ENCODE data around the gene CES3. TPM values are rescaled to one million over a fixed set of nuclear protein-coding genes. Genes with fewer than 3 reads are reported as not detected.

CES3 gene
- total RNA-seq, 6 experiments from 2014 or later = 0.06 to 0.39 (median 0.14) TPM; not detected in 1

DNA sequence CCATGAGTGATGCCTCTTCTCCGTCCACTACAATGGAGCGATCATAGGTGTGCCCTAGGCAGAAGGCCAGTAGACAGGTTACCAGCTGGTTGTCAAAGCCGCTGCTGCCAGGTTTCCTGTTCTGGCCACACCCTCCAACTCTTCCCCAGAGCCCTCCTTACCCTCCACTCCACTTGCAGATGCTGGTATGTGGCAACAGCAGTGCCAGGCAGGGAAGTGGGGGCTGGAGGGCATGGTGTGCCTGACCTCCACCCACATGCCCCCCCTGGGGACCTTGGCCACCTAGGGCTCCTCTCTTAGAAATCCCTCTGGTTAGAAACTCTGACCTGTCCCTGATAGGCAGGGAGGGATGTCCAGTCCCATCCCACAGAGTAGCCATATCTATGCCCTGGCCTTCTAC lies 37.2 kb upstream of the CES3 start:
- no peaks in the 10 kb centered on the region for H3K9me3 Mint-ChIP-seq
- no peak overlapping the region for H3K4me3 Mint-ChIP-seq
- H3K27ac Mint-ChIP-seq = no peak overlapping the region
- peaks cover 37% of the 10 kb centered on the region for H3K4me1 Mint-ChIP-seq (ENCODE audit: low read depth)
- H3K27me3 Mint-ChIP-seq (ENCODE audit: insufficient read depth) = peaks cover 11% of the 10 kb centered on the region
- H3K36me3 Mint-ChIP-seq (ENCODE audit: low read depth) = no peaks in the 10 kb centered on the region
- no peak for DNase-seq
- TF ChIP-seq, protein P1, sequence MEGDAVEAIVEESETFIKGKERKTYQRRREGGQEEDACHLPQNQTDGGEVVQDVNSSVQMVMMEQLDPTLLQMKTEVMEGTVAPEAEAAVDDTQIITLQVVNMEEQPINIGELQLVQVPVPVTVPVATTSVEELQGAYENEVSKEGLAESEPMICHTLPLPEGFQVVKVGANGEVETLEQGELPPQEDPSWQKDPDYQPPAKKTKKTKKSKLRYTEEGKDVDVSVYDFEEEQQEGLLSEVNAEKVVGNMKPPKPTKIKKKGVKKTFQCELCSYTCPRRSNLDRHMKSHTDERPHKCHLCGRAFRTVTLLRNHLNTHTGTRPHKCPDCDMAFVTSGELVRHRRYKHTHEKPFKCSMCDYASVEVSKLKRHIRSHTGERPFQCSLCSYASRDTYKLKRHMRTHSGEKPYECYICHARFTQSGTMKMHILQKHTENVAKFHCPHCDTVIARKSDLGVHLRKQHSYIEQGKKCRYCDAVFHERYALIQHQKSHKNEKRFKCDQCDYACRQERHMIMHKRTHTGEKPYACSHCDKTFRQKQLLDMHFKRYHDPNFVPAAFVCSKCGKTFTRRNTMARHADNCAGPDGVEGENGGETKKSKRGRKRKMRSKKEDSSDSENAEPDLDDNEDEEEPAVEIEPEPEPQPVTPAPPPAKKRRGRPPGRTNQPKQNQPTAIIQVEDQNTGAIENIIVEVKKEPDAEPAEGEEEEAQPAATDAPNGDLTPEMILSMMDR (IDR thresholded peaks at IDR 0.05) = no peak

DNA sequence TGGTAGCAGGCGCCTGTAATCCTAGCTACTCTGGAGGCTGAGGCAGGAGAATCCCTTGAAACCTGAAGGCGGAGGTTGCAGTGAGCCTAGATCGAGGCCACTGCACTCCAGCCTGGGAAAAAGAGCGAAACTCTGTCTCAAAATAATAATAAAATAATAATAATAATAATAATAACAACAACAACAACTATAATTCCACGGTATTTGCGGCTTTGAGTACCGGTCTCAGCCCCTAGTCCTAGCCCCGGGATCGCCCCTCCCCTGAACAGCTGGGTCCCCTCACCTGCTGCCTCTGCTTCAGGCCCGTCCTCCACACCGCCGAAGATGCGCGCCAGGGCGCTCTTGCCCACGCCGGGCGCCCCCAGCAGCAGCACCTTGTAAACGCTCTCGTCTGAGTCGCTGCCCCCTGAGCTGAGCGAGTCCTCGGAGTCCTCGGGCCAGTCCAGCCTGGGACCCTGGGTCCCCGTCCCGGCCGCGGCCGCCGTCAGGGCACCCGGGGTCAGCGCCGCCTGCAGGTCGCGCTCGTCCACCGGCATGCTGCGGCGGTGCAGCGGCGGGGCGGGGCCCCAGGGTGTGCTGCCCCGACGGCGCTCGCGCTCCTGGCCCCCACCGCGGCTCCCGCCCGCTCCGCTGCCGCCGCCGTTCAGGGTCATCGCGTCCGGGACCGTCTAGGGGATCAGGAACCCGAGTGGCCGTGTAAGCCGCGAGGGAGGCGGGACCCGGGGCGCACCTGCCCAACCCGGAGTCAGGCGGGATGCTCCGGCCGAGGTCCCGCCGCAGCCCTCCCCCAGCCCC lies 36.3 kb upstream of the CES3 start:
- TF ChIP-seq, protein P1 (IDR thresholded peaks at IDR 0.05) = peak; percentile 68
- no peaks in the 10 kb centered on the region for H3K9me3 Mint-ChIP-seq
- no peak for DNase-seq
- H3K27me3 Mint-ChIP-seq (ENCODE audit: insufficient read depth) = peaks cover 9% of the 10 kb centered on the region
- H3K4me1 Mint-ChIP-seq (ENCODE audit: low read depth) = peaks cover 42% of the 10 kb centered on the region
- peak overlapping the region; percentile 82 for H3K4me3 Mint-ChIP-seq
- H3K36me3 Mint-ChIP-seq (ENCODE audit: low read depth) = no peaks in the 10 kb centered on the region
- H3K27ac Mint-ChIP-seq = no peak overlapping the region

DNA sequence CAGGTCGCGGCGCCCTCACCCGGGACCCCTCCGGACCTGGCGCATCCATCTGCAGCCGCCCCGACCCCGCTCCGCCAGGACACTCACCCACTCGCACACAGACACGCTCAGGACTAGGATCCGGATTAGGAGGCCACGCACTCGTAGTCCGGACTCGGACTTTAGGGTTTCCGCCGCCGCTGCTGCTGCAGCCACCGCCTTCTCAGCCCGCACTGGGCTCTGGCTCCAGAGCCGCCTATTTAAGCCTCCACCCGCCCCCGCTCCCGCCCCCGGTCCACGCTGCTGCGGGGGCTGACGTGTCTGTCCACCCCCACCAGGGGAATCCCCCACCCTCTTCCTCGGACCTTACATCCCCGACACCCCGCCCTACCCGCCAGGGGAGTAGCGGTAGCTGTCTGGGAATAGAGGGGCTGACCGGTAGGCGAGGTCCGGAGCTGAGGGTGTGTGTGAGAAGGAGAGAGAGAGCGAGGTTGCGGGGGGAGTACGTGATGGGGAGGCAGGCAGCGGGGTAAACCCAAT lies 35.7 kb upstream of the CES3 start, which contains the start of gene RRAD:
Gene RRAD, minus strand, starts transcription at position 214 of the 519 bp plus-strand sequence. CDS start 356 bp downstream, outside the sequence.
- Mint-ChIP-seq H3K27ac (peak within 1 kb of the TSS; percentile 99), H3K27me3 (ENCODE audit: insufficient read depth) (peaks cover 3% of the 10 kb centered on the region; the same call in 1 of the 2 replicates), H3K4me3 (peak within 1 kb of the TSS; percentile 82), H3K4me1 (ENCODE audit: low read depth) (peaks cover 49% of the 10 kb centered on the region), H3K36me3 (ENCODE audit: low read depth) (no peaks in the 10 kb centered on the region), H3K9me3 (no peaks in the 10 kb centered on the region)
- TF ChIP-seq, protein P1 (IDR thresholded peaks at IDR 0.05) = no peak
- no peak for DNase-seq

DNA sequence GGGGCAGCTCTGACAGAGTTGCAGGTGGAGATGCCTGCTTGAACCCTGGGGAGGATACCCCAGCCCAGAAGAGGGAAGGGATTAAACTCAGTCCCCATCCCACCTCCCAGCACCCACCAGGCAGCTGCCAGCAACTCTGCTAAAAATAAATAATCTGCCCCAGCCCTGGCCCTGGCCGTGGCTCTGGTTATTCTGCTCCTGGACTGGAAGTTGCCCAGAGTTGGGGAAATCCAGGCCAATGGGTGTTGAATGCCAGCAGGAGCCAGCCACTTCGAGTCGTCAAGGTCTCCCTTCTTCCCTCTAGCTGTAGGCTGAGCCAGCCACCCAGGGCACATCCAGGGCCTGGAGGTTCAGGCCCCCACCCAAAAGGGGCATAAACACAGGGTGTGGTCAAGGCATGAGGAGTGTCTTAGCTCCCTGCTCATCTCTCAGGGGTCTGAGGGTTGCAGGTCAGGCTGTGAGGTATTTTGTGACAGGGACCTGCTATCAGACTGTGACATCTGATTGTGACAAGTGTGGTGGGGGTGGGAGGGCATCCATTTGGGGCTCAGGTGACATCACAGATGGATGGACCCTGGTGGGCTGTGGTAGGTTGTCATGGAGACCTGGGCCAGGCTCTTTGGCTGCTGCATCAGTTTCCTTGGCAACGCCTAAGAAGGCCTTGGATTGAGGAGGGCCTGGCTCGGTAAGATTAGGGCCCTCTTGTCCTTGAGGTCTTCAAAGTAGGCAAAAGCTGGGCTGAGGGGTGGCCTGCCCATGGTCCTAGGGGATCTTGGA lies 34.7 kb upstream of the CES3 start:
- peak overlapping the region; percentile 99 for H3K27ac Mint-ChIP-seq
- no peaks in the 10 kb centered on the region for H3K9me3 Mint-ChIP-seq
- peak overlapping the region; percentile 82; the same call in 1 of the 2 replicates for H3K4me3 Mint-ChIP-seq
- H3K27me3 Mint-ChIP-seq (ENCODE audit: insufficient read depth) = peaks cover 1% of the 10 kb centered on the region; the same call in 1 of the 2 replicates
- no peak for DNase-seq
- TF ChIP-seq, protein P1 (IDR thresholded peaks at IDR 0.05) = no peak
- no peaks in the 10 kb centered on the region for H3K36me3 Mint-ChIP-seq (ENCODE audit: low read depth)
- peaks cover 53% of the 10 kb centered on the region for H3K4me1 Mint-ChIP-seq (ENCODE audit: low read depth)

DNA sequence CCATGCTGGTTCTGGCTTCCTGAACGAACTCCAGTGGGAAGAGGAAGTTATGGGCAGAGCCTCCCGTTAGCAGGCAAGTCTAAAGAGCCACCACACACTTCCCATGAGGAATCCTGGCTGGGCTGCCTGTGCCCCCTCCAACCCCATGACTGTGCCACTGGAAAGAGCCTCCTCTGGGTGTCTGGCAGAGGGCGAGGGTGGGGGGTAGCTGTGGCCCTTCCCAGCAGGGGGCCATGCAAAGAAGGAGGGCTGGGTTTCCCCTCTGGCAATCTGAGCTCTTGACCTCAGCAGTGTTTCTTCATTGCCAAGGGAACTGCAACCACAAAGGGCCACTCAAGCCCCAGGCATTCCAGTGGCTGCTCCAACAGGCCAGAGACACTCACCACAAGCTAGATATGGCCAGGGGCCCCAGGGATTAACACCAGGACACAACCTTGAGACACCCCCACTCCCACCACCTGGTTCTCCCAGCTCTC lies 34.1 kb upstream of the CES3 start:
- H3K36me3 Mint-ChIP-seq (ENCODE audit: low read depth) = peaks cover 5% of the 10 kb centered on the region
- H3K27me3 Mint-ChIP-seq (ENCODE audit: insufficient read depth) = peaks cover 1% of the 10 kb centered on the region; the same call in 1 of the 2 replicates
- H3K27ac Mint-ChIP-seq = peak overlapping the region; percentile 99
- peak; percentile 89 for DNase-seq
- H3K9me3 Mint-ChIP-seq = no peaks in the 10 kb centered on the region
- TF ChIP-seq, protein P1 (IDR thresholded peaks at IDR 0.05) = peak; percentile 33; the same call in 1 of the 2 replicates
- peaks cover 53% of the 10 kb centered on the region for H3K4me1 Mint-ChIP-seq (ENCODE audit: low read depth)
- peak overlapping the region; percentile 47 for H3K4me3 Mint-ChIP-seq

All from HFFc6 (cell line).